GM21528 (cell line): Measurements from ENCODE around the gene DOK6.
A peak's percentile ranks its signal among the peaks of the same experiment; 100 is the strongest.

Experiments
- ATAC-seq: cut with Tn5 transposase; IDR thresholded peaks from one replicate; pipeline ENCODE4 v1.9.1; 2021; ENCODE audit warnings: mild to moderate bottlenecking, moderate library complexity; ENCODE audit not compliant: unreplicated experiment, low FRiP score

The DOK6 gene

DNA sequence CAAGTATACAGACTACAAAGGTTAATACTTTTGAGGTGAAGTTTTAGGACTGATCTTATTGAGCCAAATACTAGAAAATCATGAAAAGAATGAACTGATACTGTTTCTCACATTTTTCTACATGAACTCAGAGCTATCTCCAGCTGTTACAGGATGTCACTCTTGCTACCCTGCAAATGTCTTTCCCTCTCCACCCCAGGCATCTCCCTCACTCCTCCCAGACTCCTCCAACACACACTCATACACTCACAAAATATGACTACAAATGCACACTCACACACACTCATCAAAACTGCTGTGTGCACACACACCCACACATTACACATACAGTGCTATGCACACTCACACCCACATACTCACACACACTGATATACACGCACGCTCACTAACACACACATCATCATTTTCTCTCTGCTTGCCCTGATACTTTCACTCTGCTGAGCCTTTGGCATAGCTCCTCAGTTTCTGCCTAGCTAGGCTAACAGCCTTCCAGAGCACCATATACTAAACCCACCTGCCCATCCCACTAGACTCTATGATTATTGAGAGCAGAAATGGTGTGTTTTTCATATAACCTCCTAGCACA is 273.7 kb downstream of the DOK6 start:
- no peak for ATAC-seq

GRCh38 chr18:69674966-69675365 is 274.3 kb downstream of the DOK6 start:
- ATAC-seq = no peak

DNA sequence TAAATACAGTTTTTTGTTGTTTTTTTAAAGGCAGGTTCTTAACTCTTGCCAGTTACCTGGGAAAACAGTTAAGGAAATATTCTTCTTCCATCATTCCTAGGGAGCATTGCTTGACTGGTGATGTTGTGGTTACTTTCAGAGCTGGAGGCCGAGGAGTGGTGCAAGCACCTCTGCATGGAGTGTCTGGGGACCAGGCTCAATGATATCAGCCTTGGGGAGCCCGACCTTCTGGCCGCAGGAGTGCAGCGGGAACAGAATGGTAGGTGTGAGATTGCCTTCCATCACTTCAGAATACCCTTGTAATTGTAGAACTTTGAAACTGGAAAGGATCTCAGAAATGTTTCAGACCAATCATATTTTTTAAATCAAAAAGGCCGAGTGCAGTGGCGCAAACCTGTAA is 276.9 kb downstream of the DOK6 start:
- ATAC-seq = no peak

DNA sequence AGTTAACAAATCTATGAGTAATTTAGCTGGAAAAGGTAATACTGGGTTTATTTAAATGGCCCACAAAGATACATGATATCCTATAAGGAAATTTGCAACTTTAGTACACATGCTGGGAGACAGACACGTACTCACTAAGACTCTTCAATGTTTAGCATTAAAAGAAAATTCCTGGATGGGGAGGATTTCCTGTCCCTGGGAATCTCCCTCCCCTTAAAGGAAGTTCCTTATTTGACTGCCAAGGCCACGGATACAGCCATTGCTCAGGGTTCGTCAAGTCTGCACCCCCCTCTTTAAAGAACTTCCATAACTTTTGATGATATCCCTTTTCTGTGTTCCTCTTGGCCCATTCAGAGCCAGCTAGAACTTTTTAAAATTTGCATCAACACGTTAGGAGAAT is 279.4 kb downstream of the DOK6 start:
- no peak for ATAC-seq

DNA sequence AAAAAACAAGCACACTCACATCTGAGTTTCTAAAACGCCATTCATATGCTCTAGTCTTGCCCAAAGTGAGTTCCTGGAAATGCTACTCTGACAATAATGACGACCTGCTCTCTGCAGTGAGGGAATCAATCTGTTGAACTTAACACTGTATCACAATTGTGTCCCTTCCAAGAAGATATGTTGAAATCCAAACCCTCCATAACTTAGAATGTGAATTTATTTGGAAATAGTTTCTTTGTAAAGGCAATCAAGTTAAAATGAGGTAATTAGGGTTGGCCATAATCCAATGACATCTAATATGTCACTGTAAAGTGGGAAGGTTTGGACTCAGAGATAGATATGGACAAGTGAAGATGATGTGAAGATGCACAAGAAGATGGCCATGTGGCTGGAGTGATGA is 282.5 kb downstream of the DOK6 start:
- ATAC-seq = no peak

DNA sequence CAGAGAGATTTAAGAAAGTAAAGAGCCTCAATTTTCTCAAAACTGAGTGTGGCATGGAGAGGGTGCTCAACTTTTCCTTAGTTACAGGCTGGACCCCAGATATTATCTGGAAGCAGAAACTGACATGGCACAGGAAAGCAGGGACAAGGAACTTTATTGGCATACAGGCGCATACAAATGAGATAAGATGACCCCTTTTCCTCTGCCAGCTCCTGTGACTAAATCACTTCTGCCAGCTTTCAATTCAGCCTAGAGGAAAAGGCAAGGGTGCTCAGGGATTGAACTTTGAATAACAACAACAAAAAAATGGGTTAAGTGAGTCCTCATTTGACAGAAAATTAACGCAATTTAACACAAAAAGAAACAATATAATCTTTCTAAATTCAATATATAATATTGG is 284.1 kb downstream of the DOK6 start:
- ATAC-seq = no peak

DNA sequence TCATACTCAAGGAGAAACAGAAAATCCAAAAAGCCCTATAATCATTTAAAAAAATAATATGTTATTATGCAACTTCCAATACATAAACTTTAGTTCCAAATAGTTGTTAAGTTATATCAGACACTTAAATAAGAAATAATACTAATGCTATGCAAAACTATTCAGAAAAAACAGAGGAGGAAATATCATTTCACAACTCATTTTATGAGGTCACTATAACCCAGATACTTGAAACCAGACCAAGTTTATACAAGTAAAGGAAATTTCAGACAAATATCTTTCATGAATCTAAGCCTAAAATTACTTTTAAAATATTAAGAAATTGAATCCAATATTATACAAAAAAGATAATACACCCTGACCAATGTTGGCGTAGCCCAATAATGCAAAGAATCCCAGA is 286.2 kb downstream of the DOK6 start:
- ATAC-seq = no peak

DNA sequence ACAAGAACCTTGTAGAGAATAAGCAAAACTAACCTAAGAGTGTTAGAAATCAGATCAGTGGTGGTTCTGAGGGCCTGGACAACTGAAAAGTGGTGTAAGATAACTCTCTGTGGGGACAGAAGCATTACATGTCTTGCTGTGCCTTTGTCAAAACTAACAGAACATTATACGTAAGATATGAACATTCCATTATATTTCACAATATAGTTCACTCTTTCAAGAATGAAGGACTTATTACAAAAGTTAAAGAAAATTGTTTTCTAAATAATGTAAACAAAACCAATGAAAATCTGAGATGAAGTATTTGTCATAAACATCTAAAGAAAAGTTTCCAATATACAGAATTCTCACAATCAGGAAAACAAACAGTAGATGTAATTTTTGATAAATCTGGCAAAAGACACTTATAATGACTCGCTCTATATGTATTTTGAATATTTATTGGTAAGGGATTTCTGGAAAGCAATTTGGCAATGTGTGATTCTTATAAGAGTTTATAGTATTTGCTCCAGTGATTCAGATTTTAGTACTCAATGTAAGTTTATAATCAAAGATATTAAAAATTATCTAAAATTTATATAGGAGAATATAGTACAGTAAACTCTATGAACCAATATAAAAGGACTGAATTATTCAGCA is 288.6 kb downstream of the DOK6 start:
- ATAC-seq = no peak

DNA sequence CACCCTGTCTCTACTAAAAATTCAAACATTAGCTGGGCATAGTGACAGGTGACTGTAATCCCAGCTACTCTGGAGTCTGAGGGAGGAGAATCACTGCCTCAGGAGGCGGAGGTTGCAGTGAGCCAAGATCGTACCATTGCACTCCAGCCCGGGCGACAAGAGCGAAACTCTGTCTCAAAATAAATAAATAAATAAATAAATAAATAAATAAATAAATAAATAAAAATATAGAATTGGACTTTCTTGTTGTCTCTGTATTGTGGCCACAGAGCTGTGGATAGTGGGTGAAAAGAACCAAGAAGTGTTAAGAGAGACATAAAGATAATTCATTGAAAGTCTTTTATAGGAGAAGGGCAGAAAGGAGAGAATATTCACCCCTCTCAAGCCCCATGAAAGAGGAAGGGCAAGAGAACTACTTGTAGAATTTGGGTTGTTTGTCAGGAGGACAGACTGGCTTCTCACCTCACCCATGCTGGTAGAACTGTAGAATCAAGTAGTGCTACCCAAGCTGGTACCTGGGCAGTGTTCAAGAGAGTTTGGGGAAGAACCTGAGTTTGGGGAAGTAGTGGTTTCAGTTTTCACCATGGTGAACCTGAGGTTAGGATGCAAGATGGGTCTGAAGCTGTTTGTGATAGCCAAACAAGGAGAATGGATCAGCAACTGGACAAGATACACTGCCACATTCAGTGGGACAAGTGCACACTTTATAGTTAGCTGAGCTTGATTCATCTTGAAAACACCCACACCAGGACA is 290.5 kb downstream of the DOK6 start:
- ATAC-seq = peak; percentile 54

- no peak for ATAC-seq
Measured at GRCh38 chr18:69697069-69697468, 296.4 kb downstream of the DOK6 start.

DNA sequence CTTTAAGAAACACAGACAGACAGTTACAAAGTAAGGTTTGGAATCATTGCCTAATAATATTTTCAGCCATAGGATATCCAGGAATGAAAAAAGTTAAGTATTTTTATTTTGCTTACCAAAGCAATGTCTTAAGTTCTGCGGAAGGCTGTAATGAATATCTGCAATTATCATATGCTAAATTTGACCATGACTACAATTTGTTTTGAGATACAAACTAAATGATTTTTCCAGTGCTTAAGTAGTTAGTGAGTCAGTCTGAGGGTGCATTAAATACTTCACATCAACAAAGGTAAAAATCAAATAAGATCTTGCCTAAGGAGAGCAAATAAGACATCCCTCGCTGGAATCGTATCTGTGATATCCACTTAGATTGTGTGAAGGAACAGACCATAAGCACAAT is 297.0 kb downstream of the DOK6 start:
- ATAC-seq = no peak

- ATAC-seq = no peak
Measured at GRCh38 chr18:69701305-69701704, 300.6 kb downstream of the DOK6 start.

GRCh38 chr18:69703461-69703860 is 302.8 kb downstream of the DOK6 start:
- no peak for ATAC-seq

- ATAC-seq = no peak
Measured at GRCh38 chr18:69705987-69706386, 305.3 kb downstream of the DOK6 start.

DNA sequence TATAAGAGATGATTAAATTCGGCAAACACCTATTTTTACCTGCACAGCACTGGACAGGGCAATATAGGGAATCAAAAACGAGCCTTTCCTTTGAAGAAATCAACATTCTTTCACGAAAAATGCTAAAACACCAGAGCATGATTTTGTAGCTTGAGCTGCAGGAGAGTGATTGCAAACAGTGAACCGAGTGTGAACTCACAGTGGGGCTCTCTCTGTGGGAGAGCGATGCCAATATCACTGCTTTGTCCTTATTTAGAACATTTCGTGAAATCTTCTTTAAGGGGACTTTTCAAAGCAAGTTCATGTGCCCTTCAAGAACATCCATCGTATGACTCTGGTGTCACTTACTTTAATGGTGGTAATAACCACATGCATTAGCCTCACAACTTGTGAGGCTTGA is 308.2 kb downstream of the DOK6 start:
- no peak for ATAC-seq

DNA sequence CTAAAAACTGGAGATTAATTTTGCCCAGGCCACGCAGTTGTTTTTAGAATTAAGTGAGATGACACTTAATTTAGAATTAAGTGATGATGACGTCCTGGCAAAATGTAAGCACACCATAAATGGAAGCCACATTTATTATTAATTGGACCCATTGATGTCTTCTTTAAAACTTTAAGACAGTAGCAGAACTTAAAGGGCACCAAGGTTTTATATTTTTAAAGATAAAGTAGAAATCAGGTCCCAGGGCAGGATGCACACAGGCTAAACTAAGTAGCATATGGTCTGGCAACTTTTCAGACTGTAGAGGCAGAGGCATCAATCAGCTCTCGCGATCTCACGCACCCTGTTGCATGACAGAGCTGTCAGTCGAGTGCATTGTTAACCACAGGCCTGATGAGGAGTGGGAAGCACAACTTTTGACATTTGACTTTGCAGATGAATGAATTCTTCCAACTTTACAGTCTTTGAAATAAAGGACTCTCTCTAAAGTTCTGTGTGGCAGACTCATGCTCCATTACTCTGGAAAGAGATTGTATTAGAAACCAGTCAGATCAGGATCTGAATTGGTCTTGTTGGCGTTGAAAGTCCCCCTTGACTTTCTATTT is 314.6 kb downstream of the DOK6 start:
- no peak for ATAC-seq

- ATAC-seq = no peak
Measured at GRCh38 chr18:69717586-69717985, 316.9 kb downstream of the DOK6 start.

- ATAC-seq = no peak
Measured at GRCh38 chr18:69718912-69719547, 318.3 kb downstream of the DOK6 start.

DNA sequence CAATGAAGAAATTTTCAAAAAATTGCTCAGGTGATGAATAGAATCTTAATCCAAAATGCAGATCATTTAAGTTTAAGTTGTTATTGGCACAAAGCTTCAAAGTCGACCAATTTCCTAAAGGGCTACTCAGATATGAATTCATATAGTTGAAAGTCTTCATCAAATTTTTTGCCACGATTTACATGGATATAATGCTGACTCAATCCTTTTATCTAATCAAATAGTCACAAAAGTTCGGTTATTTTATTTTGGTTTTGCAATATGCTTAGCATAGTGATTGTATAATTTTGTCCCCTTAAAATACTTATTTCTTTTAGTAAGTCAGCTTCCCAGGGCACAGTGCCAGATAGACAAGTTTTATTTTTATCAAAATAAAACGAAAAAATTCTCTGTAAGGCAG is 319.7 kb downstream of the DOK6 start:
- no peak for ATAC-seq

DNA sequence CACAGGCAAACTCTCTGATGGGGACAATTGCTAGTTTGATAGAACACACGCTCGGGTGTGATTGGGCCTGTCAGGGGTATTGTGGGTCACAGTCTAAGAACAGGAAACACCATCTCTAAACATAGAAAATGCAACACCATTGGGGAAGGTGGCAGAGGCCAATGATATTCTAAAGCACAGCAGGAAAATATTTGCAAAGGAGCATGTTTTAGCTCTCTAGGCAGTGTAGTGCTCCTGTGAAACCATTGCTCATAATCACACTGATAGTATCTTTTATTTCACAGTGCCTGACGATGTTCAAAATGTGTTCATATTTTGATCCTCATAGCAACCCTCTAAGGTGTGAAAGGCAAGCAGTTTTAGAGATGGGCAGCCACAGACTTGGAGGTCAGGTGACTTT is 322.7 kb downstream of the DOK6 start:
- no peak for ATAC-seq

DNA sequence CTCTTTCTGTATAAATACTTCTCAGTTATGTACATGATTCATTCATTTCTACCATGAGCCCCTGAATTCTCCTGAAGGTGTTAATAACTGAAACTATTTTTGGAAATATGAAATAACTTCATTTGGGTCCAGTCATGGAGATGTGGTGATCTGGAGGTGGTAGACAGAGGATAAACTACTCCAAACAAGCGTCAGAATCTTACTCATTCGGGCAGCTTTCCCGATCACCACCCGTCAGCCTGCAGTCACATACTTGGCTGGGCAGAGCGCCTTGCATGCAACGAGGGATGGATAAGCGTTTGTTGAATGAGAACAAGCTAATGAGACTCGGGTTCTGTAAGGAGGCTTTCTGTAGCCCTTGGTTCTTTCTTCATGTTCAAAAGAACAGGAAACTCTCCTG is 324.3 kb downstream of the DOK6 start:
- no peak for ATAC-seq
